CD4-positive, alpha-beta T cell (primary cell): Measurements from ENCODE around the gene FAM163B. TPM values are rescaled to one million over a fixed set of nuclear protein-coding genes. Genes with fewer than 3 reads are reported as not detected.

ENCODE experiments used
- ATAC-seq: fragments of 200-7000 bp; cut with Tn5 transposase; one replicate; pipeline ENCODE4 v1.10.0; 2022; ENCODE audit warnings: mild to moderate bottlenecking; ENCODE audit not compliant: poor library complexity
- CTCF ChIA-PET: fragments of 350-600 bp; sonication (Branson Sonifier 250); formaldehyde crosslinking; loops from one replicate; lab custom pipeline; 2021; ENCODE audit warnings: antibody characterized with exemption, inconsistent platforms; lab: Charles Lee
- POLR2A ChIA-PET: fragments of 350-600 bp; sonication (Branson Sonifier 250); formaldehyde crosslinking; loops from one replicate; lab custom pipeline; 2021; ENCODE audit warnings: antibody characterized with exemption, inconsistent platforms; lab: Charles Lee
- DNase-seq, 14 experiments: peaks; one replicate each; pipeline ENCODE4 v3.0.0-alpha.2; 2013 to 2020; ENCODE audit warnings: mixed read lengths in 2 of 14
- H3K27ac ChIP-seq, 2 donors: one replicate each; pipeline versions ENCODE4 v1.5.1 to v1.7.0; 2013; ENCODE audit warnings: low read length in 2 of 2, low read depth in 1 of 2, mild to moderate bottlenecking in 1 of 2
- H3K27me3 ChIP-seq, 2 experiments: 1 replicate in 1 of 2; 2 replicates in 1 of 2; pipeline versions ENCODE4 v1.6.1 to v1.7.0; 2013; ENCODE audit warnings: low read length in 2 of 2, control low read depth in 1 of 2, mild to moderate bottlenecking in 1 of 2, moderate library complexity in 1 of 2; ENCODE audit not compliant: insufficient read depth in 2 of 2, control insufficient read depth in 1 of 2
- H3K36me3 ChIP-seq: one replicate; pipeline ENCODE4 v1.6.1; 2013; ENCODE audit warnings: low read length, control low read depth; ENCODE audit not compliant: insufficient read depth
- H3K4me1 ChIP-seq: one replicate; pipeline ENCODE4 v1.6.1; 2013; ENCODE audit warnings: low read length, control low read depth; ENCODE audit not compliant: insufficient read depth
- H3K4me3 ChIP-seq: one replicate; pipeline ENCODE4 v1.5.1; 2013; ENCODE audit warnings: mild to moderate bottlenecking, low read length, moderate library complexity
- H3K9me3 ChIP-seq, 2 experiments: 1 replicate in 1 of 2; 2 replicates in 1 of 2; pipeline versions ENCODE4 v1.6.1 to v1.7.0; 2013; ENCODE audit warnings: low read length in 2 of 2, mild to moderate bottlenecking in 2 of 2, control low read depth in 1 of 2, moderate library complexity in 1 of 2; ENCODE audit not compliant: control insufficient read depth in 1 of 2, insufficient read depth in 1 of 2
- H3K27ac Mint-ChIP-seq: one replicate; pipeline ENCODE4 v1.8.0; 2020; ENCODE audit warnings: mixed read lengths
- H3K27me3 Mint-ChIP-seq: one replicate; pipeline ENCODE4 v1.8.0; 2021; ENCODE audit warnings: mixed read lengths
- H3K36me3 Mint-ChIP-seq: one replicate; pipeline ENCODE4 v1.8.0; 2021; ENCODE audit warnings: low read depth, mixed read lengths
- H3K4me1 Mint-ChIP-seq: one replicate; pipeline ENCODE4 v1.8.0; 2021; ENCODE audit warnings: low read depth, mixed read lengths
- H3K4me3 Mint-ChIP-seq: one replicate; pipeline ENCODE4 v1.8.0; 2020; ENCODE audit warnings: mild to moderate bottlenecking, mixed read lengths
- H3K9me3 Mint-ChIP-seq: one replicate; pipeline ENCODE4 v1.8.0; 2020; ENCODE audit warnings: mixed read lengths
- CTCF ChIP-seq: fragments of 200-600 bp; IDR thresholded peaks from one replicate; pipeline ENCODE4 v1.8.0; 2022; ENCODE audit warnings: antibody characterized with exemption, mild to moderate bottlenecking
- intact Hi-C, 2 experiments: fragments of 100-400 bp; cut with DNase I in 1 of 2; cut with micrococcal nuclease in 1 of 2; formaldehyde crosslinking; loops; one replicate each; pipeline versions ENCODE4 v1.15.1 to v1.9.0; 2023 to 2025; cut with DNase I, micrococcal nuclease
- total RNA-seq, 174 experiments: library from RNA in 2 of 174; stranded (reverse) in 2 of 174; gene quantifications; one replicate each; pipeline ENCODE4 v1.2.3 and lab custom pipeline; 2021 to 2026

The FAM163B gene
- total RNA-seq, 2 experiments from 2014 or later = not detected

- Mint-ChIP-seq H3K4me3 (no peak overlapping the region), H3K27ac (no peak overlapping the region), H3K4me1 (no peaks in the 10 kb centered on the region), H3K36me3 (no peaks in the 10 kb centered on the region), H3K27me3 (no peaks in the 10 kb centered on the region), H3K9me3 (peaks cover 8% of the 10 kb centered on the region)
- ATAC-seq = no peak
- no peak for DNase-seq
- no peak overlapping the region for H3K4me3 ChIP-seq
- TF ChIP-seq CTCF = no peak
- CTCF ChIA-PET = no interaction called here
- H3K4me1 ChIP-seq = no peaks in the 10 kb centered on the region
- POLR2A ChIA-PET = no interaction called here
- H3K36me3 ChIP-seq = no peaks in the 10 kb centered on the region
- peaks cover 0 to 3% of the 10 kb centered on the region in 2 experiments for H3K9me3 ChIP-seq
- intact Hi-C loops = no loop called here
- H3K27me3 ChIP-seq = no peaks in the 10 kb centered on the region
- H3K27ac ChIP-seq = no peak overlapping the region
Measured at GRCh38 chr9:133631111-133631510, 21.9 kb upstream of the FAM163B start.

DNA sequence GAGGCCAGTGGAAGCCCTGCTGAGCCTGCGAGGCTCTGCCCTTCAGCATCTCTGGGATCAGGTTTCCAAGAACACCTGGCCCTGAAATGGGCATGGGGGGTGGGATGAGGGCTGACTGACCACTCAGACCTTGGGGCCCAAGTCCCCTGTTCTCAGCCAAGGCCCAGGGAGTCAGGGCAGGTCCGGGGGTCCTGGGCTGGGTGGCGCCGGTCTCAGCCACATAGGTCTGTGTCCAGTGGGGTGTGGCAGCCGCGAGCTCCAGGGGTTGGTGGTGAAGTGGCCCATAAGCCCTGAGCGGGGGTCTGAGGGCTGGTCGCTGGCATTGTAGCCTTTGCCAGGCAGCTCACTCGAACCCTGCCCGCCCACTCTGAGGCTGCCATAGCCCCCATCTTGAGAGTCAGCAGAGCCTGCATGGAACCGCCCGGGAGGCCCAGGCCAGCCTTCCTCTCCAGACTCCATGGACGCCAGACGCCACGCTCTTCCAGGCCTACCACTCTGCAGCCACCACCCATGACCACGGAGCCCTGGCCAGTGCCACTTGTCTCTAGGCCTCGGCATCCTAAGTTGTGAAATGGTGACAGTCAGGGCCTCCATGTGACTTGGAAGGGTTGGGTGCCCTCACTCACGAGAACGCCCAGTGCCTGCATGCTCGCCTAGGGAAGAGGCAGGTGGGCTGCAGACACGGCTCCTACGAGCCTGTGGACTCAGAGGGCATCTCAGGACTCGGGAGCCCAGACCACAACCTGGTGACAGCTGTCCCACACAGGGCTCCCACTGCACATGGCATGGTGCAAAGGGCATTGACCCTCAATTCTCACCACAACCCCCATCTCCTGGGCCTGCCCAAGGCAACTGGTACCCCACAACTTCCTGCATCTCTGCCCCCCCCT is 20.3 kb upstream of the FAM163B start:
- ChIA-PET CTCF (no interaction called here), POLR2A (no interaction called here)
- Mint-ChIP-seq H3K27me3 (no peaks in the 10 kb centered on the region), H3K4me1 (no peaks in the 10 kb centered on the region), H3K4me3 (no peak overlapping the region), H3K27ac (no peak overlapping the region), H3K9me3 (peaks cover 10% of the 10 kb centered on the region), H3K36me3 (no peaks in the 10 kb centered on the region)
- intact Hi-C loops = no loop called here
- H3K27me3 ChIP-seq = no peaks in the 10 kb centered on the region
- DNase-seq = no peak
- H3K4me3 ChIP-seq = no peak overlapping the region
- H3K4me1 ChIP-seq = no peaks in the 10 kb centered on the region
- peaks cover 6 to 8% of the 10 kb centered on the region in 2 experiments for H3K9me3 ChIP-seq
- H3K36me3 ChIP-seq = no peaks in the 10 kb centered on the region
- no peak for TF ChIP-seq CTCF
- ATAC-seq = no peak
- H3K27ac ChIP-seq = no peak overlapping the region

DNA sequence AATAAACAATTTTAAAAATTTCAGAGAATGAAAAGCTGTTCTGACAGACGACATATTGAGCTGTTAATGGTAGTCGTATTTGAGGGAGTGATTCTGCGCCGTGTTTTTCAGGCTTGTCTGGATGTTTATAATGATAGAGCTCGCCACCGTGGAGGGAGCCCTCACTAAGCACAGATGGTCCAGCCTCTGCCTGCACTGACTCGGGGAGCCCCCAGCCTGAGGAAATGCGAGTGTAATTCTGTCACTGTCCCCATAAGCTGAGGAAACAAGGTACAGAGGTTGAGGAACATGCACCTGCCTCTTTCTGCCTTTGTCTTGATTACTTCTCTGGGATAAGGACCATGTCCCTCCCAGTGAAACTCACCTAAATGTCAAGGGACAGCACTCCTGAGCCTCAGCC is 19.6 kb upstream of the FAM163B start:
- no peaks in the 10 kb centered on the region for H3K27me3 Mint-ChIP-seq
- no peaks in the 10 kb centered on the region for H3K4me1 Mint-ChIP-seq
- no peak overlapping the region for H3K27ac Mint-ChIP-seq
- H3K4me3 ChIP-seq = no peak overlapping the region
- DNase-seq (no peak), ATAC-seq (no peak)
- peaks cover 10% of the 10 kb centered on the region for H3K9me3 Mint-ChIP-seq
- peaks cover 6 to 8% of the 10 kb centered on the region in 2 experiments for H3K9me3 ChIP-seq
- no peak for TF ChIP-seq CTCF
- POLR2A ChIA-PET = interaction anchor here (1.1 kb wide), 1 partner anchor 21 kb away, joined by 3 read pairs; no protein-coding TSS in a partner anchor
- CTCF ChIA-PET = no interaction called here
- no peak overlapping the region for H3K4me3 Mint-ChIP-seq
- no peaks in the 10 kb centered on the region for H3K4me1 ChIP-seq
- no peak overlapping the region for H3K27ac ChIP-seq
- H3K36me3 ChIP-seq = no peaks in the 10 kb centered on the region
- H3K36me3 Mint-ChIP-seq = no peaks in the 10 kb centered on the region
- no peaks in the 10 kb centered on the region for H3K27me3 ChIP-seq
- intact Hi-C loops = no loop called here
